Mesodermal cell (in vitro differentiated cells): ENCODE data around the gene CTDSP1.

Experiments
- H3K27ac ChIP-seq: 2 replicates; pipeline ENCODE4 v1.7.0; 2013; ENCODE audit warnings: mild to moderate bottlenecking, low read depth, low read length, moderate library complexity; ENCODE audit not compliant: severe bottlenecking
- H3K36me3 ChIP-seq: 2 replicates; pipeline ENCODE4 v1.7.1; 2013; ENCODE audit warnings: mild to moderate bottlenecking, low read length, moderate library complexity; ENCODE audit not compliant: control insufficient read depth, insufficient read depth
- H3K4me1 ChIP-seq: one replicate; pipeline ENCODE4 v1.7.1; 2013; ENCODE audit warnings: mild to moderate bottlenecking, low read length; ENCODE audit not compliant: insufficient read depth, control insufficient read depth, poor library complexity, severe bottlenecking
- H3K4me3 ChIP-seq: 2 replicates; pipeline ENCODE4 v1.7.0; 2013; ENCODE audit warnings: low read length, control low read depth, mild to moderate bottlenecking; ENCODE audit not compliant: insufficient read depth, poor library complexity, severe bottlenecking; ENCODE audit errors: extremely low read depth
- H3K9me3 ChIP-seq: 2 replicates; pipeline ENCODE4 v1.7.1; 2013; ENCODE audit warnings: mild to moderate bottlenecking, low read length, moderate library complexity; ENCODE audit not compliant: control insufficient read depth
- WGBS, 2 experiments: methylation state at CpG; one replicate each; pipeline ENCODE4 v1.1.5; 2013; ENCODE audit warnings: missing lambda C conversion rate in 2 of 2; ENCODE audit not compliant: insufficient coverage in 2 of 2; 5-methylcytosine and 5-hydroxymethylcytosine counted together

The CTDSP1 gene

DNA sequence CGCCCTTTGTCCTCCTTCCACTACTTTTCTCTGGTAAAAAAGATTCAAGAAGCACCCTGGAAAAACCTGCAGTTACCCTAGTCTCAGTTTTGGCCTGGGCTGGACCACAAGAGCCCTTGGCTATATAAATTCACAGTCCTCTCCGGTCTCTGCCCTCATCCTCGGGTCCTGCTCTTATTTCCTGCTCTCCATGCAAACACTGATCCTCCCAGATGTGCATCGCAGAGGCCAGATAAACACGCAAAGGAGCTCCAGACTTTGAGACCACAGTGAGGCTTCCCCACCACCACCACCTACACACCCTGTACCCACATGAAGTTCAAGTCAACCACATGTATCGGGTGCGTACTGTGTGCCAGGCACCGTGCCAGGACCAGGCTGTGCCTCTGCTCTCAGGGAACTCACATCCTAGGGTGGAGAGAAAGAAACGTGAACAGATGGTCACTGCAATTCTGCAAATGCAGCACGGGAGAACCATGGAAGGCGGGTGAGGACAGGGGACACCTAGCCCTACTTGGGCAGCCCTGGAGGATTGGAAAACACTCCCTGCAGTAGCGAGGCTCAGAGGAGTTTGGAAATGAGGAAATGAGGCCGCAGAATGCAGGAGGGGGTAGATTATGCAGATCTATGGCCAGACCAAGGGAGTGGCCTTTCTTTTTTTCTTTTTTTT, 7.4 kb downstream of the CTDSP1 start:
- H3K27ac ChIP-seq, result peak overlapping the region; percentile 73
- peak overlapping the region; percentile 29 for H3K4me3 ChIP-seq
- no peaks in the 10 kb centered on the region for H3K9me3 ChIP-seq
- peaks cover 25% of the 10 kb centered on the region for H3K4me1 ChIP-seq
- 60% methylated on average over 3 to 10 of the region's 13 CpGs for WGBS, 2 experiments
- peaks cover 37% of the 10 kb centered on the region for H3K36me3 ChIP-seq

GRCh38 chr2:218407717-218408116, 8.0 kb downstream of the CTDSP1 start:
- Histone ChIP-seq H3K9me3 (no peaks in the 10 kb centered on the region), H3K36me3 (peaks cover 31% of the 10 kb centered on the region), H3K4me1 (peaks cover 25% of the 10 kb centered on the region), H3K4me3 (no peak overlapping the region), H3K27ac (no peak overlapping the region)
- 92 to 97% methylated on average over 7 of the region's 8 CpGs for WGBS, 2 experiments

DNA sequence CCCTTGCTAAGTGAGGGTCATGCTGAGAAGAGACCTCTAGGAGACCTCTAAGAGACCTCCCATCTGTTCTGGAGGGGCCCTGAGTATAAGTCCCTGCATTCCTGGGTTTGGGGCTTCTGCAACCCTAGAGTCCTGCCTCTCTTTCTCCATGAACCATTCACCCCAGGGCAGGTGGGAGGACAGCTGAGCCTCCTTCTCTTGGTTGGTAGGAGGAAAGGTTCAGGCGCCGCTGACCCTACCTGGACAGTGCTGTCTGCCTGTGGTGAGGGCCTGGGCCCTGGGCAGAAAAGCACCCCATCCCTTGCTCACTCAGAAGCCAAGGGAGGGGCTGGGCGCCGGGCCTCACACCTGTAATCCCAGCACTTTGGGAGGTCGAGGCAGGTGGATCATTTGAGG, 18.7 kb downstream of the CTDSP1 start:
- Histone ChIP-seq H3K36me3 (no peaks in the 10 kb centered on the region), H3K4me3 (no peak overlapping the region), H3K4me1 (no peaks in the 10 kb centered on the region), H3K9me3 (no peaks in the 10 kb centered on the region), H3K27ac (no peak overlapping the region)
- 96 to 100% methylated on average over 2 to 5 of the region's 5 CpGs for WGBS, 2 experiments

GRCh38 chr2:218418717-218419458, 19.2 kb downstream of the CTDSP1 start, which contains the start of gene VIL1:
Gene VIL1 (plus strand): TSS chr2:218419123. CDS start chr2:218423779, 4,656 bp downstream.
- Histone ChIP-seq H3K4me1 (no peaks in the 10 kb centered on the region), H3K9me3 (no peaks in the 10 kb centered on the region), H3K27ac (no peak within 1 kb of the TSS), H3K4me3 (no peak within 1 kb of the TSS), H3K36me3 (no peaks in the 10 kb centered on the region)
- WGBS, 2 experiments, result 78 to 84% methylated on average over 8 to 9 of the region's 9 CpGs

DNA sequence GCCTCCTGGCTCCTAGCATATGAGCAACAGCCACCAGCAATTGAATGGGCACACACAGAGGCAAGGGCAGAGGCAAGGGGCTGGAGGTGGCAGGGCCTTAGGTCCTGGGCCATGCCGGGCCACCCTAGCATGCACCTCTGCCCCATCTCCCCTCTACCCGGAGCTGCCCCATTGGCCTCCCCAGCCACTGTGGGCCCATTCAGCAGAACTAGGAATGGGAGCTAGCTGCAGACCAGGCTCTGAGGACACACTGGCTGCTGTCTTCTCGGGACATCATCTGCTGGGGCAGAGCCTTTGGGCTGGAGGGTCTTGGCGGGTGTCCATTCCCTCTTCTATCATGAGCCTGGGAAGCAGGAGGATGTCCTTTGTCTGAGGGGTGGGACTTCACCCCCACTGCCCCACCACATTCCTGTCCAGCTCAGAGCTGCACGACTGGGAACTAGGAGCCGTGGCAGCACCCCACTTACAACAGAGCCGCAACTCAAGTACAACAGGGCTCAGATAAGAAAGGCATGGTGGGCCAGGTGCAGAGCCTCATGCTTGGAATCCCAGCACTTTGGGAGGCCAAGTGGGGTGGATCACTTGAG, 20.1 kb downstream of the CTDSP1 start:
- no peak overlapping the region for H3K4me3 ChIP-seq
- no peaks in the 10 kb centered on the region for H3K36me3 ChIP-seq
- WGBS, 2 experiments, result 81 to 91% methylated on average over 3 to 6 of the region's 7 CpGs
- no peaks in the 10 kb centered on the region for H3K9me3 ChIP-seq
- H3K27ac ChIP-seq, result no peak overlapping the region
- H3K4me1 ChIP-seq, result no peaks in the 10 kb centered on the region

DNA sequence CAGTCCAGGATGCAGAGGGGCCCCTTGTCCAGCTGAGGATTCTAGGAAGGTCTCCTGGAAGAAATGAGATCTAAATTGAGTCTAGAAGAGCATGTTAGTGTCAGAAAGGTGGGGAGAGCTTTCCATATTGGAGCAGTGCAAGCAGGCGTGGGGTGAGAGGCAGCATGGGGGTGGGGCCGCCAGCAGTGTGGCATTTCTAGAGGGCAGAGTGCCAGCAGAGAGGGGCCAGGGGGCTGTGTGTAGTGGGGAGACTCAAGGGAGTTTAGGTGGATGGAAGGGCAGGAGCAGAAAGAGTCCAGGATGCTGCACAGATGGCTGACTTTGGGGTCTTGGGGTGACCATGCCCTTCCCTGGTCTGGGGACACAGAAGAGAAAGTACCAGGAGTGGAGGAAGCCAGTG, 21.4 kb downstream of the CTDSP1 start:
- no peaks in the 10 kb centered on the region for H3K36me3 ChIP-seq
- WGBS, 2 experiments, result 90 to 94% methylated on average over 2 of the region's 2 CpGs
- no peak overlapping the region for H3K27ac ChIP-seq
- no peak overlapping the region for H3K4me3 ChIP-seq
- no peaks in the 10 kb centered on the region for H3K4me1 ChIP-seq
- no peaks in the 10 kb centered on the region for H3K9me3 ChIP-seq

DNA sequence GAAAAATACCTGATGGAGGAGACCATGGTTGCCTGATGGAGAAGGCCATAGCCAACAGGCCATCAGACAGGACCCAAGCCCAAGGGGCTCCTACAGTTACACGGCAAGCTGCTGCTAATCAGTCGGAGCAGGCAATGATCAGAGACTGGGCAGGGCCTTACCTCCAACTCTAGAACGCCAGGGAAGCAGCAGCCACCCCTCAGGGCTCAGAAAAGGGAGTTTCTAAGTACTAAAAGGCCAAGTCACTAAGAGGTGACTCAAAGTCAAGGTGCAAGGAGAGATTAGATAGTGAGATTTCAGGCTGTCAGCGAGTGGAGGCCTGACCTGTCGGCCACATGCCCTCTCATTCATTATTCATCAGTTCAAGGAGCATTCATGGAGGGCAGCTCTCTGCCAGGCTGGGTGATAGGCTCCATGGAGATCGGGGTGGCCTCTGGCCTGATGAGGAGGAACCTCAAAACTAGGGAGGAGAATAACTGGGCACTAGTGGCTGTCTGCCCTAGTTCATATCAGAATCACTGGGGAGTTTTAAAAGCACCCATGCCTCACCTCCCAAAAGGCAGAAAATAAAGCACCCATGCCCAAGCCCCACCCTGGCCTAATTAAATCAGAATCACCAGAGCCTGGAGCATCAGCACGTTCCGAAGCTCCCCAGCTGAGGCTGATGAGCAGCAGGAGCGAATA, 22.9 kb downstream of the CTDSP1 start:
- H3K4me3 ChIP-seq, result no peak overlapping the region
- H3K9me3 ChIP-seq, result no peaks in the 10 kb centered on the region
- 90% methylated on average over 6 to 7 of the region's 9 CpGs for WGBS, 2 experiments
- no peaks in the 10 kb centered on the region for H3K36me3 ChIP-seq
- no peak overlapping the region for H3K27ac ChIP-seq
- no peaks in the 10 kb centered on the region for H3K4me1 ChIP-seq

- Histone ChIP-seq H3K36me3 (no peaks in the 10 kb centered on the region), H3K4me3 (no peak overlapping the region), H3K4me1 (no peaks in the 10 kb centered on the region), H3K27ac (no peak overlapping the region), H3K9me3 (no peaks in the 10 kb centered on the region)
- 88 to 89% methylated on average over 3 to 4 of the region's 9 CpGs for WGBS, 2 experiments
These were observed 23.9 kb downstream of the CTDSP1 start for GRCh38 chr2:218423584-218423983.

GRCh38 chr2:218425531-218425930, 25.9 kb downstream of the CTDSP1 start:
- Histone ChIP-seq H3K4me1 (no peaks in the 10 kb centered on the region), H3K9me3 (no peaks in the 10 kb centered on the region), H3K36me3 (no peaks in the 10 kb centered on the region), H3K4me3 (no peak overlapping the region), H3K27ac (no peak overlapping the region)
- 89 to 95% methylated on average over 6 to 10 of the region's 10 CpGs for WGBS, 2 experiments

- H3K4me3 ChIP-seq, result no peak overlapping the region
- no peaks in the 10 kb centered on the region for H3K4me1 ChIP-seq
- WGBS, 2 experiments, result 80 to 81% methylated on average over 11 of the region's 11 CpGs
- H3K9me3 ChIP-seq, result no peaks in the 10 kb centered on the region
- H3K27ac ChIP-seq, result no peak overlapping the region
- no peaks in the 10 kb centered on the region for H3K36me3 ChIP-seq
These were observed 28.1 kb downstream of the CTDSP1 start for GRCh38 chr2:218427741-218428140.
